ENCODE results near the gene DPYD.
"Not testable (repeated sequence)": the region's sequence is repeated elsewhere in the genome, so short reads cannot be mapped to it uniquely, and the experiment has no call there.

DPYD gene

GRCh38 chr1:97277891-97278654 lies 642.8 kb downstream of the DPYD start:
- peak; percentile 81 for DNase-seq (ENCODE audit: low spot score)

GRCh38 chr1:97271916-97272788 lies 648.7 kb downstream of the DPYD start:
- no peak for DNase-seq (ENCODE audit: low spot score)

- DNase-seq (ENCODE audit: low spot score), result no peak
Measured at GRCh38 chr1:97270508-97271307, 650.1 kb downstream of the DPYD start.

GRCh38 chr1:97265630-97266029 lies 655.2 kb downstream of the DPYD start:
- no peak for DNase-seq (ENCODE audit: low spot score)

GRCh38 chr1:97262842-97263241 lies 658.0 kb downstream of the DPYD start:
- DNase-seq (ENCODE audit: low spot score), result no peak

GRCh38 chr1:97258597-97258996 lies 662.2 kb downstream of the DPYD start:
- DNase-seq (ENCODE audit: low spot score), result no peak

- DNase-seq (ENCODE audit: low spot score), result no peak
Measured at GRCh38 chr1:97254731-97255463, 665.9 kb downstream of the DPYD start.

- DNase-seq (ENCODE audit: low spot score), result no peak
Measured at GRCh38 chr1:97252925-97253324, 667.9 kb downstream of the DPYD start.

GRCh38 chr1:97252076-97252475 lies 668.8 kb downstream of the DPYD start:
- no peak for DNase-seq (ENCODE audit: low spot score)

GRCh38 chr1:97247196-97247595 lies 673.6 kb downstream of the DPYD start:
- no peak for DNase-seq (ENCODE audit: low spot score)

- DNase-seq (ENCODE audit: low spot score), result no peak
Measured at GRCh38 chr1:97245682-97246081, 675.2 kb downstream of the DPYD start.

- DNase-seq (ENCODE audit: low spot score), result no peak
Measured at GRCh38 chr1:97245026-97245425, 675.8 kb downstream of the DPYD start.

- peak; percentile 7 for DNase-seq (ENCODE audit: low spot score)
Measured at GRCh38 chr1:97243973-97244560, 676.8 kb downstream of the DPYD start.

GRCh38 chr1:97238816-97239215 lies 682.0 kb downstream of the DPYD start:
- no peak for DNase-seq (ENCODE audit: low spot score)

GRCh38 chr1:97231354-97231753 lies 689.5 kb downstream of the DPYD start:
- DNase-seq (ENCODE audit: low spot score), result not testable (repeated sequence)

- no peak for DNase-seq (ENCODE audit: low spot score)
Measured at GRCh38 chr1:97212671-97213070, 708.2 kb downstream of the DPYD start.

- no peak for DNase-seq (ENCODE audit: low spot score)
Measured at GRCh38 chr1:97210307-97210706, 710.5 kb downstream of the DPYD start.

- DNase-seq (ENCODE audit: low spot score), result no peak
Measured at GRCh38 chr1:97209381-97209957, 711.4 kb downstream of the DPYD start.

- no peak for DNase-seq (ENCODE audit: low spot score)
Measured at GRCh38 chr1:97207868-97208267, 713.0 kb downstream of the DPYD start.

GRCh38 chr1:97204468-97204867 lies 716.4 kb downstream of the DPYD start:
- no peak for DNase-seq (ENCODE audit: low spot score)

All from kidney capillary endothelial cell (primary cell).